Progenitor cell of endocrine pancreas (in vitro differentiated cells): ENCODE results near the gene LDHA. TPM values are rescaled to one million over a fixed set of nuclear protein-coding genes. Genes with fewer than 3 reads are reported as not detected.

Source experiments
- DNase-seq: peaks from one replicate; pipeline ENCODE4 v3.0.0; 2021; ENCODE audit warnings: low spot score; ENCODE audit not compliant: unreplicated experiment
- H3K27ac Mint-ChIP-seq: 2 replicates; pipeline ENCODE4 v1.8.0; 2021; ENCODE audit warnings: mild to moderate bottlenecking, moderate library complexity, mixed read lengths
- H3K27me3 Mint-ChIP-seq: 2 replicates; pipeline ENCODE4 v1.8.0; 2021; ENCODE audit warnings: mixed read lengths
- H3K36me3 Mint-ChIP-seq: 2 replicates; pipeline ENCODE4 v1.8.0; 2022; ENCODE audit warnings: mixed read lengths; ENCODE audit not compliant: insufficient read depth
- H3K4me1 Mint-ChIP-seq: 2 replicates; pipeline ENCODE4 v1.8.0; 2021; ENCODE audit warnings: low read depth, mixed read lengths
- H3K4me3 Mint-ChIP-seq: 2 replicates; pipeline ENCODE4 v1.8.0; 2021; ENCODE audit warnings: low read depth, mild to moderate bottlenecking, moderate library complexity, mixed read lengths
- H3K9me3 Mint-ChIP-seq: 2 replicates; pipeline ENCODE4 v1.8.0; 2021; ENCODE audit warnings: low read depth, mixed read lengths
- total RNA-seq: library from RNA; stranded (reverse); gene quantifications from 2 replicates; pipeline ENCODE4 v1.2.1, GENCODE V29; 2021
- TF ChIP-seq, protein P1 (sequence below): fragments of 200-600 bp; sonication (generic); IDR thresholded peaks from one replicate; pipeline ENCODE4 v1.5.0; 2021; ENCODE audit warnings: antibody characterized with exemption, mild to moderate bottlenecking; ENCODE audit not compliant: unreplicated experiment

LDHA gene
- total RNA-seq, 1 donor from 2014 or later = 60.6 TPM

- TF ChIP-seq, protein P1, sequence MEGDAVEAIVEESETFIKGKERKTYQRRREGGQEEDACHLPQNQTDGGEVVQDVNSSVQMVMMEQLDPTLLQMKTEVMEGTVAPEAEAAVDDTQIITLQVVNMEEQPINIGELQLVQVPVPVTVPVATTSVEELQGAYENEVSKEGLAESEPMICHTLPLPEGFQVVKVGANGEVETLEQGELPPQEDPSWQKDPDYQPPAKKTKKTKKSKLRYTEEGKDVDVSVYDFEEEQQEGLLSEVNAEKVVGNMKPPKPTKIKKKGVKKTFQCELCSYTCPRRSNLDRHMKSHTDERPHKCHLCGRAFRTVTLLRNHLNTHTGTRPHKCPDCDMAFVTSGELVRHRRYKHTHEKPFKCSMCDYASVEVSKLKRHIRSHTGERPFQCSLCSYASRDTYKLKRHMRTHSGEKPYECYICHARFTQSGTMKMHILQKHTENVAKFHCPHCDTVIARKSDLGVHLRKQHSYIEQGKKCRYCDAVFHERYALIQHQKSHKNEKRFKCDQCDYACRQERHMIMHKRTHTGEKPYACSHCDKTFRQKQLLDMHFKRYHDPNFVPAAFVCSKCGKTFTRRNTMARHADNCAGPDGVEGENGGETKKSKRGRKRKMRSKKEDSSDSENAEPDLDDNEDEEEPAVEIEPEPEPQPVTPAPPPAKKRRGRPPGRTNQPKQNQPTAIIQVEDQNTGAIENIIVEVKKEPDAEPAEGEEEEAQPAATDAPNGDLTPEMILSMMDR = no peak
- DNase-seq = no peak
- H3K36me3 Mint-ChIP-seq = peaks cover 13% of the 10 kb centered on the region
- no peak overlapping the region for H3K27ac Mint-ChIP-seq
- H3K9me3 Mint-ChIP-seq = no peaks in the 10 kb centered on the region
- no peaks in the 10 kb centered on the region for H3K4me1 Mint-ChIP-seq
- H3K27me3 Mint-ChIP-seq = no peaks in the 10 kb centered on the region
- H3K4me3 Mint-ChIP-seq = no peak overlapping the region
Measured at GRCh38 chr11:18364495-18365073, 29.8 kb upstream of the LDHA start.

GRCh38 chr11:18365741-18366140 lies 28.6 kb upstream of the LDHA start:
- no peak overlapping the region for H3K27ac Mint-ChIP-seq
- DNase-seq = no peak
- TF ChIP-seq, protein P1 = no peak

DNA sequence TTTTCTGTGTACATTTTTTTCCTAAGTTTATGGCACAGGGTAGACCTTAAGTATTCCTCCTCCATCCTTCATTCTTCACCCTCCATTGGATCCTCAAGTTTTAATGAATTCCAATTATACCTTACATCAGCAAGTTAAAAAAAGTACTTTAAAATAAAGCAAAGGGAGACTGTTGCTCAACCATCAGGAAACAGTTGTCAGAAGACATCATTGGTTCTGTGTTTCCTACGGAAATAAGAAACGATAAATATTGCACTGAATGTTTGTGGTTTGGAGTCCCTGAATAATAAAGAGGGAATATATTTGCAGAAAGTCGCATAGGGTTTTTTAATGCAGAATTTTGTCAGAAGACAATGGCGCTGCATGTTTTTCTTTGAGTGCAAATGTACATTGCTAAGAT lies 28.1 kb upstream of the LDHA start:
- no peak for DNase-seq
- Mint-ChIP-seq H3K27me3 (no peaks in the 10 kb centered on the region), H3K4me3 (no peak overlapping the region), H3K27ac (no peak overlapping the region), H3K9me3 (no peaks in the 10 kb centered on the region), H3K4me1 (no peaks in the 10 kb centered on the region), H3K36me3 (peaks cover 11% of the 10 kb centered on the region)
- TF ChIP-seq, protein P1 = no peak

More at GRCh38 chr11:18365741-18366140, 28.6 kb upstream of the LDHA start:
- Mint-ChIP-seq H3K36me3 (peaks cover 13% of the 10 kb centered on the region), H3K4me3 (no peak overlapping the region), H3K4me1 (no peaks in the 10 kb centered on the region), H3K27me3 (no peaks in the 10 kb centered on the region), H3K9me3 (no peaks in the 10 kb centered on the region)

DNA sequence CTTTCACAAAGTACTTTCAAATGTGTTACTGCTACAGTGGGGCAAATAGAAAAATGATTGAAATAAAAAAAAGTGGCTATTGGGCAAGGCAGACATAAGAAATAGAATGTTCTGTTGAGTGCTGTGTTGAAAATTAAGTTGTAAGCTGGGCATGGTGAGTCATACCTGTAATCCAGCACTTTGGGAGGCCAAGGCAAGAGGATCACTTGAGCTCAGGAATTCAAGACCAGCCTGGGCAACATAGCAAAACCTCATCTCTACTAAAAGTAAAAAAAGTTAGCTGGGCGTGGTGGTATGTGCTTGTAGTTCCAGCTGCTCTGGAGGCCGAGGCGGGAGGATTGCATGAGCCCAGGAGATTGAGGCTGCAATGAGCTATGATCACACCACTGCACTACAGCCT lies 26.9 kb upstream of the LDHA start:
- H3K4me1 Mint-ChIP-seq = no peaks in the 10 kb centered on the region
- no peaks in the 10 kb centered on the region for H3K9me3 Mint-ChIP-seq
- H3K4me3 Mint-ChIP-seq = no peak overlapping the region
- no peak for DNase-seq
- H3K27me3 Mint-ChIP-seq = no peaks in the 10 kb centered on the region
- H3K27ac Mint-ChIP-seq = no peak overlapping the region
- TF ChIP-seq, protein P1 = no peak
- H3K36me3 Mint-ChIP-seq = peaks cover 11% of the 10 kb centered on the region

GRCh38 chr11:18368221-18368620 lies 26.1 kb upstream of the LDHA start:
- no peaks in the 10 kb centered on the region for H3K27me3 Mint-ChIP-seq
- H3K4me1 Mint-ChIP-seq = no peaks in the 10 kb centered on the region
- no peak overlapping the region for H3K4me3 Mint-ChIP-seq
- TF ChIP-seq, protein P1 = no peak
- no peaks in the 10 kb centered on the region for H3K9me3 Mint-ChIP-seq
- peaks cover 11% of the 10 kb centered on the region for H3K36me3 Mint-ChIP-seq
- DNase-seq = no peak
- H3K27ac Mint-ChIP-seq = no peak overlapping the region
